HepG2 (cell line): ENCODE results near the gene NXPH4. TPM values are rescaled to one million over a fixed set of nuclear protein-coding genes. Genes with fewer than 3 reads are reported as not detected.

ENCODE experiments used
- ATAC-seq: fragments of 200-7000 bp; cut with Tn5 transposase; 3 replicates; pipeline ENCODE4 v1.9.1; 2020; ENCODE audit warnings: mild to moderate bottlenecking, moderate library complexity
- BruUV-seq: library from RNA; stranded (reverse); fragments of 400-500 nt; replicated peaks from 2 replicates; lab custom pipeline; 2021; lab: Mats Ljungman, UMichigan
- CTCF ChIA-PET: fragments of 300-600 bp; formaldehyde crosslinking; extraction: SDS; loops from one replicate; lab custom pipeline; 2021; ENCODE audit warnings: low total read pairs, inconsistent platforms, low intra/inter-chr PET ratio; lab: Yijun Ruan, JAX
- POLR2A ChIA-PET: fragments of 350-600 bp; sonication (Branson Sonifier 250); formaldehyde crosslinking; loops from one replicate; lab custom pipeline; 2020; ENCODE audit warnings: antibody characterized with exemption, inconsistent platforms; lab: Yijun Ruan, JAX
- DNase-seq: peaks from one replicate; pipeline ENCODE4 v3.0.0-alpha.2; 2015; ENCODE audit warnings: low spot score
- FAIRE-seq: peaks from 3 replicates; lab custom pipeline; 2011; peaks lifted over from hg19 to GRCh38; lab: Jason Lieb, UNC
- H2AFZ ChIP-seq: one replicate; pipeline ENCODE4 v1.6.1; 2011; ENCODE audit warnings: low read length, inconsistent platforms
- H3K27ac ChIP-seq: fragments of 300-600 bp; 3 replicates; pipeline ENCODE4 v1.8.0; 2011; ENCODE audit warnings: mixed run types, mild to moderate bottlenecking, mixed read lengths, low read length, inconsistent platforms; ENCODE audit not compliant: insufficient read depth; ENCODE audit errors: extremely low read length
- H3K27me3 ChIP-seq, 2 experiments: fragments of 200-600 bp in 1 of 2; 2 replicates in 1 of 2; 3 replicates in 1 of 2; pipeline versions ENCODE4 v1.6.0 to v1.8.0; 2011; ENCODE audit warnings: low read length in 2 of 2, mild to moderate bottlenecking in 2 of 2, moderate library complexity in 2 of 2, inconsistent platforms in 1 of 2; ENCODE audit not compliant: insufficient read depth in 2 of 2, control insufficient read depth in 1 of 2
- H3K36me3 ChIP-seq, 2 experiments: fragments of 200-600 bp in 1 of 2; replicated peaks in 1 of 2; 2 replicates in 1 of 2; 3 replicates in 1 of 2; pipeline versions ENCODE4 v1.5.1 to v1.8.0; 2011; ENCODE audit warnings: low read length in 2 of 2, inconsistent platforms in 1 of 2; ENCODE audit not compliant: insufficient read depth in 2 of 2, control insufficient read depth in 1 of 2
- H3K4me1 ChIP-seq: 2 replicates; pipeline ENCODE4 v1.5.1; 2012; ENCODE audit warnings: low read length, inconsistent platforms; ENCODE audit not compliant: insufficient read depth
- H3K4me2 ChIP-seq: 2 replicates; pipeline ENCODE4 v1.6.0; 2011; ENCODE audit warnings: low read depth, low read length, inconsistent platforms
- H3K4me3 ChIP-seq, 3 experiments: fragments of 200-600 bp in 1 of 3; sonication (generic), shearing (Covaris generic) in 1 of 3; replicated peaks in 1 of 3; 2 replicates each; pipeline ENCODE4 v1.5.1; 2011 to 2016; ENCODE audit warnings: low read length in 3 of 3, inconsistent platforms in 2 of 3, low read depth in 2 of 3, mild to moderate bottlenecking in 2 of 3, control low read depth in 1 of 3, mixed read lengths in 1 of 3; ENCODE audit not compliant: insufficient read depth in 1 of 3
- H3K79me2 ChIP-seq: one replicate; pipeline ENCODE4 v1.6.1; 2011; ENCODE audit warnings: low read length, inconsistent platforms; ENCODE audit not compliant: insufficient read depth
- H3K9ac ChIP-seq: 2 replicates; pipeline ENCODE4 v1.6.0; 2011; ENCODE audit warnings: mild to moderate bottlenecking, low read depth, low read length, inconsistent platforms; ENCODE audit not compliant: insufficient read depth
- H3K9me3 ChIP-seq: 2 replicates; pipeline ENCODE4 v1.5.1; 2012; ENCODE audit warnings: mild to moderate bottlenecking, low read length
- H4K20me1 ChIP-seq: 2 replicates; pipeline ENCODE4 v1.6.0; 2011; ENCODE audit warnings: inconsistent platforms, mild to moderate bottlenecking, low read length, moderate library complexity; ENCODE audit not compliant: insufficient read depth
- CSRNP2 ChIP-seq: sonication (generic); formaldehyde crosslinking; conservative IDR thresholded peaks from 2 replicates; pipeline ENCODE4 v1.8.0; 2022; ENCODE audit warnings: low read depth, missing genetic modification reagents
- FOXC1 ChIP-seq: sonication (generic); formaldehyde crosslinking; IDR thresholded peaks from 2 replicates; pipeline ENCODE4 v1.8.0; 2022; ENCODE audit warnings: mild to moderate bottlenecking, missing genetic modification reagents, borderline replicate concordance
- GFI1 ChIP-seq: sonication (generic); formaldehyde crosslinking; IDR thresholded peaks from 2 replicates; pipeline ENCODE4 v1.5.0; 2020; ENCODE audit warnings: missing genetic modification reagents, mild to moderate bottlenecking, borderline replicate concordance
- HNF4A ChIP-seq: sonication (generic); formaldehyde crosslinking; IDR thresholded peaks from 2 replicates; pipeline ENCODE4 v1.4.0; 2020; ENCODE audit warnings: missing genetic modification reagents
- NCOA5 ChIP-seq: sonication (generic); formaldehyde crosslinking; IDR thresholded peaks from 2 replicates; pipeline ENCODE4 v1.4.0; 2020; ENCODE audit warnings: missing genetic modification reagents
- NR1H2 ChIP-seq: sonication (generic); formaldehyde crosslinking; IDR thresholded peaks from 2 replicates; pipeline ENCODE4 v1.8.1; 2022; ENCODE audit warnings: low read depth, missing genetic modification reagents, borderline replicate concordance
- PATZ1 ChIP-seq: sonication (generic); formaldehyde crosslinking; IDR thresholded peaks from 2 replicates; pipeline ENCODE4 v1.4.0; 2020; ENCODE audit warnings: missing genetic modification reagents
- PITX1 ChIP-seq: sonication (generic); formaldehyde crosslinking; IDR thresholded peaks from 2 replicates; pipeline ENCODE4 v1.5.1; 2020; ENCODE audit warnings: mild to moderate bottlenecking, missing genetic modification reagents
- POLR2AphosphoS5 ChIP-seq: IDR thresholded peaks from 2 replicates; pipeline ENCODE4 v1.6.1; 2012; ENCODE audit warnings: low read depth, low read length
- PTBP1 ChIP-seq: fragments of 200-400 bp; formaldehyde crosslinking; IDR thresholded peaks from 2 replicates; pipeline ENCODE4 v1.6.1; 2018; ENCODE audit warnings: low read length, low read depth; ENCODE audit not compliant: poor library complexity, severe bottlenecking
- RBM39 ChIP-seq: fragments of 200-400 bp; formaldehyde crosslinking; IDR thresholded peaks from one replicate; pipeline ENCODE4 v1.6.1; 2018; ENCODE audit warnings: antibody characterized with exemption, mild to moderate bottlenecking, low read depth, low read length; ENCODE audit not compliant: poor library complexity, severe bottlenecking
- SP2 ChIP-seq: sonication (generic); formaldehyde crosslinking; IDR thresholded peaks from 2 replicates; pipeline ENCODE4 v1.5.1; 2020; ENCODE audit warnings: mild to moderate bottlenecking, missing genetic modification reagents
- SRF ChIP-seq: IDR thresholded peaks from 2 replicates; pipeline ENCODE4 v1.6.1; 2011; ENCODE audit warnings: mild to moderate bottlenecking, low read depth, low read length, moderate library complexity
- TBX2 ChIP-seq: sonication (generic); formaldehyde crosslinking; IDR thresholded peaks from 2 replicates; pipeline ENCODE4 v1.5.0; 2020; ENCODE audit warnings: missing genetic modification reagents, mild to moderate bottlenecking, borderline replicate concordance
- TEAD3 ChIP-seq: optimal IDR thresholded peaks from 2 replicates; pipeline ENCODE3; 2016; ENCODE audit warnings: borderline replicate concordance
- THRA ChIP-seq: sonication (generic); formaldehyde crosslinking; IDR thresholded peaks from 2 replicates; pipeline ENCODE4 v1.4.0; 2020; ENCODE audit warnings: missing genetic modification reagents, borderline replicate concordance
- ZNF672 ChIP-seq: sonication (generic); formaldehyde crosslinking; IDR thresholded peaks from 2 replicates; pipeline ENCODE4 v1.8.1; 2022; ENCODE audit warnings: missing genetic modification reagents
- ZNF788 ChIP-seq: sonication (generic); formaldehyde crosslinking; IDR thresholded peaks from 2 replicates; pipeline ENCODE4 v1.5.0; 2020; ENCODE audit warnings: mild to moderate bottlenecking, missing genetic modification reagents, borderline replicate concordance
- ZSCAN25 ChIP-seq: sonication (generic); formaldehyde crosslinking; IDR thresholded peaks from 2 replicates; pipeline ENCODE4 v1.8.0; 2022; ENCODE audit warnings: mild to moderate bottlenecking, missing genetic modification reagents
- WGBS: methylation state at CpG from one replicate; pipeline ENCODE4 v1.1.6; 2017; ENCODE audit warnings: low lambda C conversion rate; 5-methylcytosine and 5-hydroxymethylcytosine counted together
- in situ Hi-C: cut with HindIII; loops from 2 replicates; pipeline ENCODE4 v1.10.0; 2017; ENCODE audit warnings: low pct_unique_long_range_greater_than_20kb; ENCODE audit not compliant: extremely low pct_ligation_motif_present
- intact Hi-C: fragments of 100-400 bp; cut with micrococcal nuclease; formaldehyde crosslinking; loops from one replicate; pipeline ENCODE4 v1.10.0; 2022; ENCODE audit not compliant: unreplicated experiment
- polyA plus RNA-seq, 8 experiments: library from polyadenylated mRNA; depleted of rRNA in 3 of 8; stranded (reverse) in 7 of 8; unstranded in 1 of 8; fragments of >200 nt; fragmentation: Illumina TruSeq in 4 of 8; extraction: Trizol in 4 of 8; gene quantifications; 2 replicates each; pipeline versions ENCODE4 v1.2.1 to v1.2.3, GENCODE V29; 2011 to 2016; ENCODE audit warnings: low read depth in 4 of 8, missing spikeins in 1 of 8, mixed read lengths in 1 of 8; ENCODE audit not compliant: insufficient read depth in 1 of 8
- total RNA-seq, 5 experiments: library from RNA; depleted of rRNA; stranded (reverse); fragments of >200 nt; fragmentation: Illumina TruSeq; extraction: Trizol; gene quantifications; 2 replicates each; pipeline ENCODE4 v1.2.3, GENCODE V29; 2016; ENCODE audit warnings: low read depth in 1 of 5

The NXPH4 gene
- total and polyA plus RNA-seq, 2 of the 13 experiments (the other 11 are each of a cell fraction or from before 2014, with no cell fraction given): 0.13 TPM; not detected in 1

GRCh38 chr12:57173089-57173488 lies 43.5 kb upstream of the NXPH4 start:
- ATAC-seq (peak; percentile 86), DNase-seq (peak; percentile 51), FAIRE-seq (peak; percentile 21)
- intact Hi-C loops: loop anchor here (1.0 kb wide), 1 partner anchor 46 kb away; no protein-coding TSS in a partner anchor
- H3K9me3 ChIP-seq: no peaks in the 10 kb centered on the region
- WGBS: 83% methylated on average over 6 of the region's 11 CpGs
- no TSS peak for BruUV-seq
- no peak overlapping the region for H3K4me2 ChIP-seq
- no peaks in the 10 kb centered on the region for H3K79me2 ChIP-seq
- H4K20me1 ChIP-seq: no peaks in the 10 kb centered on the region; the same call in 1 of the 2 replicates
- ChIA-PET POLR2A (interaction anchor here (1.3 to 7.8 kb wide), 4 partner anchors 11 to 61 kb away, joined by 3 to 103 read pairs (median 20); partner anchors contain the start of genes LRP1 and LRP1-AS), CTCF (interaction anchor here (2.9 to 3.7 kb wide), 2 partner anchors 46 to 49 kb away, joined by 22 to 47 read pairs; no protein-coding TSS in a partner anchor)
- peaks cover 47 to 87% of the 10 kb centered on the region in 2 experiments for H3K36me3 ChIP-seq
- H3K27me3 ChIP-seq: no peaks in the 10 kb centered on the region
- H3K4me3 ChIP-seq: no peak overlapping the region
- H3K27ac ChIP-seq: no peak overlapping the region
- no peak overlapping the region for H3K9ac ChIP-seq
- 0 out of 2 replicates have a peak, but pooled peaks cover 5% of the 10 kb centered on the region for H3K4me1 ChIP-seq
- H2AFZ ChIP-seq: no peak overlapping the region
- in situ Hi-C loops: no loop called here
- TF ChIP-seq ZNF788 (CRISPR knock-in tag) (no peak), PTBP1 (no peak), GFI1 (CRISPR knock-in tag) (no peak), SRF (no peak), ZNF672 (CRISPR knock-in tag) (peak; percentile 99), NR1H2 (CRISPR knock-in tag) (no peak), ZSCAN25 (CRISPR knock-in tag) (0 out of 2 replicates have a peak, but pooled peaks have one; percentile 44), SP2 (CRISPR knock-in tag) (no peak), CSRNP2 (CRISPR knock-in tag) (no peak), TEAD3 (CRISPR knock-in tag) (peak; percentile 42), PATZ1 (CRISPR knock-in tag) (peak; percentile 87), RBM39 (no peak), FOXC1 (CRISPR knock-in tag) (0 out of 2 replicates have a peak, but pooled peaks have one; percentile 53), THRA (CRISPR knock-in tag) (peak; percentile 47; the same call in 1 of the 2 replicates), POLR2AphosphoS5 (peak; percentile 22; the same call in 1 of the 2 replicates), TBX2 (0 out of 2 replicates have a peak, but pooled peaks have one; percentile 32), PITX1 (CRISPR knock-in tag) (peak; percentile 55; the same call in 1 of the 2 replicates), HNF4A (peak; percentile 24; the same call in 1 of the 2 replicates), NCOA5 (CRISPR knock-in tag) (no peak)
